GM13976 (cell line): ENCODE results near the gene NR2E1.

Source experiments
- DNase-seq: peaks from one replicate; pipeline ENCODE4 v3.0.0; 2012; ENCODE audit warnings: low spot score
- CTCF ChIP-seq: IDR thresholded peaks from 2 replicates; pipeline ENCODE4 v1.5.1; 2012; ENCODE audit warnings: borderline replicate concordance, mild to moderate bottlenecking; ENCODE audit not compliant: insufficient read depth; ENCODE audit errors: extremely low read depth, missing control alignments, control extremely low read depth
- in situ Hi-C: fragments of 300-500 bp; cut with MboI; formaldehyde crosslinking; loops from one replicate; pipeline ENCODE4 v1.12.0; 2022; ENCODE audit warnings: low sequenced_read_pairs, mixed read lengths, inconsistent platforms; ENCODE audit not compliant: unreplicated experiment

The NR2E1 gene

GRCh38 chr6:108159981-108160380, 5.8 kb upstream of the NR2E1 start:
- no peak for DNase-seq
- no peak for TF ChIP-seq CTCF
- in situ Hi-C loops, result no loop called here

- in situ Hi-C loops, result no loop called here
- DNase-seq, result no peak
- TF ChIP-seq CTCF, result no peak
Observed at GRCh38 chr6:108161724-108162282, 4.0 kb upstream of the NR2E1 start.

DNA sequence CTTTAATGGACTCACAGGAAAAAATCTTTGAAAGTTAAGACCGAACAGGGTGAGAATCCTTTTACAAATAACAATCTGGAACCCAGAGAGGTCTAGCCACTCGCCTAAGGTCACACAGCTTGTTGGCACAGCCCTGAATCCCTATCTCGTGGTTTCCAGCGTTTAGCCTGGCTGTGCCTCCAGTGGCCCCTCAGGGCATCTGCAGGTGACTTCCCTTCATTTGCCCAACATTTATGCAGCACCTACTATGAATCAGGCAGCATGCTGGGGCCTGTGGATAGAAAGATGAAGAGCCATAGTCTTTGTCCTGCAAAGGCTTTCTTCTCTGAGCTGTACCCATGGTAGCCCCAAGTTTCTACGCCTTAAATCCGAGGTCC, 2.6 kb upstream of the NR2E1 start:
- DNase-seq, result no peak
- TF ChIP-seq CTCF, result no peak
- in situ Hi-C loops, result no loop called here

- TF ChIP-seq CTCF, result no peak
- DNase-seq, result no peak
- in situ Hi-C loops, result no loop called here
Observed at GRCh38 chr6:108163644-108164542, 1.9 kb upstream of the NR2E1 start.

- in situ Hi-C loops, result no loop called here
- no peak for TF ChIP-seq CTCF
- no peak for DNase-seq
Observed at GRCh38 chr6:108164543-108164814, 1.3 kb upstream of the NR2E1 start.

DNA sequence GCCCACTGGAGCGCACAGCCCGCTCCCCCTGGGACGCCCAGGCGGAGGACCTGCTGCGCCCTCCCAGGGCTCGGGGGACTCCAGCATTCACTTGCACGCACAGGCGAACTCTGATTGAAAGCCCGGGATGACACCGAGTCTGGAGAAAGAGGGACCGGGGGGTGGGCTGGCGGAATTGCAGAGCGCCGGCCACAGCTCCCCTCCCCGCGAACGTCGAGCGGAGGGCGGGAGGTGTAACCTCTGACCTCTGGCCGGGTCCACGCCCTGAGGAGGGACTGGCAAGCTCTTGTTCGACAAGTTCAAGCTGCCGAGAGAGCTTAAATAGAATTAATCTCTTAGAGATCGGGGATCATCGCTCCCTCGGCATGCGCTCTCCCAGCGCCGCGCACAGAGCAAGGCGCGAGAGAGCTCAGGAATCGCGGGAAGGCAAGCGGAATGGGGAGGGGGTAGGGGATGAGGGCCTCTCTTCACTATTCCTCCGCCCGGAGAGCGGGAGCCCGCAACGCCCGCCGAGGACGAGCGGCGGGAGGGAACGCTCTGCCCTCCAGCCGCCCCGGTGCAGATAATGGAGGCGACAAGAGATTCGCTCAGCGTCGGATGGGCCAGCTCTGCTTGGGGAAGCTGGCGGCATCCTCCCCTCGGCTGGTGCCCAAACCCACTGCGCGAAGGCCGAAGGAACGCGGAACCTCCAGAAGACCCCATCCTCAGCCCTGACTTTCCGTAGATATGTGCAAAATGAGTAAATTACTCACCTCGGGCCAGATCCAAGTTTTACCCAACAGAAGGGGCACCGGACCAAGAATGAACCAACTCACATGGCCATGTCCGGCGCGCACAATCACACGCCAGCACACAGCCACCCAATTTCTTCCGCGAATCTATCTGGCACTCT, 761 bp upstream of the NR2E1 start:
- TF ChIP-seq CTCF, result no peak
- DNase-seq, result no peak
- in situ Hi-C loops, result no loop called here
